Skeletal muscle tissue (tissue), 4 donors: ENCODE data around the gene ZNF316. TPM values are rescaled to one million over a fixed set of nuclear protein-coding genes. Genes with fewer than 3 reads are reported as not detected.

ENCODE experiments used
- H3K27ac ChIP-seq: one replicate; pipeline ENCODE4 v1.7.0; 2013; ENCODE audit warnings: mild to moderate bottlenecking, low read depth, low read length, inconsistent platforms
- H3K27me3 ChIP-seq, 3 donors: one replicate each; pipeline ENCODE4 v1.7.0; 2013; ENCODE audit warnings: low read length in 3 of 3; ENCODE audit not compliant: control insufficient read depth in 3 of 3, insufficient read depth in 3 of 3
- H3K36me3 ChIP-seq, 3 donors: one replicate each; pipeline ENCODE4 v1.7.0; 2013; ENCODE audit warnings: low read length in 3 of 3; ENCODE audit not compliant: control insufficient read depth in 3 of 3, insufficient read depth in 3 of 3
- H3K4me1 ChIP-seq, 3 donors: one replicate each; pipeline ENCODE4 v1.7.0; 2013; ENCODE audit warnings: low read length in 3 of 3, mild to moderate bottlenecking in 3 of 3; ENCODE audit not compliant: control insufficient read depth in 3 of 3, insufficient read depth in 3 of 3
- H3K4me3 ChIP-seq, 3 donors: one replicate each; pipeline ENCODE4 v1.7.0; 2013; ENCODE audit warnings: low read length in 3 of 3
- H3K9ac ChIP-seq, 3 donors: one replicate each; pipeline ENCODE4 v1.7.0; 2013; ENCODE audit warnings: low read length in 3 of 3, mild to moderate bottlenecking in 3 of 3, moderate library complexity in 2 of 3, low read depth in 1 of 3
- H3K9me3 ChIP-seq, 3 donors: one replicate each; pipeline ENCODE4 v1.7.0; 2013; ENCODE audit warnings: low read length in 3 of 3; ENCODE audit not compliant: control insufficient read depth in 3 of 3
- total RNA-seq: library from RNA; depleted of rRNA; stranded (reverse); fragments of >200 nt; gene quantifications from one replicate; pipeline ENCODE4 v1.2.3, GENCODE V29; 2014
- donor health status: Osteomylitis.

Gene ZNF316
- total RNA-seq, 1 donor from 2014 or later = 9.9 TPM

DNA sequence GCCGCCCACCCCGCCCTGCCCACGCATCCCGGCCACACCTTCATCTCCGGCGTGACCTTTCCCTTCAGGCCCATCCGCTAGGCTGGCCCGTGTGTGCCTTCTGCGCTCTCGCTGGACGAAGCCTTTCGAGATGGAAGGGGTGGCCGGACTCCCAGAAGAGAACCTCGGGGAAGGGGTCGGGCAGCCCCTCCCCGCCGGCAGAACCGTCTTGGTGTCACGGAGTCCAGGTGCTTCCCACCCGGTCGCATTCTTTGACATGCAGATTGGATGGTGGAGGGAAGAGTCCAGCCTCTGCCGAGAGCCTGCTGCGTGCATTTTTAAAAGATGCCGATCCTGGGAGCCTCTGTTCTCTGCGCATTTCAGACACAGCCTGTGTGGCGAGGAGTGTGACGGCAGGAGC, 29.0 kb upstream of the ZNF316 start:
- Histone ChIP-seq H3K4me3 (no peak overlapping the region), H3K36me3 (peaks cover 12 to 23% (median 13%) of the 10 kb centered on the region in 3 donors), H3K27me3 (no peaks in the 10 kb centered on the region), H3K9ac (no peak overlapping the region), H3K4me1 (no peaks in the 10 kb centered on the region), H3K9me3 (no peaks in the 10 kb centered on the region), H3K27ac (no peak overlapping the region)

DNA sequence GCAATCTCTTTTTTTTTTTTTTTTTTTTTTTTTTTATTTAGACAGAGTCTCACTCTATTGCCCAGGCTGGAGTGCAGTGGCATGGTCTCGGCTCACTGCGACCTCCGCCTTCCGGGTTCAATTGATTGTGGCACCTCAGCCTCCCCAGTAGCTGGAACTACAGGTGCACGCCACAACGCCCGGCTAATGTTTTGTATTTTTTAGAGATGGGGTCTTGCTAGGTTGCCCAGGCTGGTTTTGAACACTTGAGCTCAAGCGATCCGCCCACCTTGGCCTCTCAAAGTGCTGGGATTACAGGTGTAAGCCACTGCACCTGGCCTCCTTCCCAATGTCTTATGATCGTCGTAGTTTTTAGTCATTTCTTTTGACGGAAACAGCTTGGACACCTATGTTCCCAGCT, 28.3 kb upstream of the ZNF316 start:
- peaks cover 11 to 21% (median 12%) of the 10 kb centered on the region in 3 donors for H3K36me3 ChIP-seq

DNA sequence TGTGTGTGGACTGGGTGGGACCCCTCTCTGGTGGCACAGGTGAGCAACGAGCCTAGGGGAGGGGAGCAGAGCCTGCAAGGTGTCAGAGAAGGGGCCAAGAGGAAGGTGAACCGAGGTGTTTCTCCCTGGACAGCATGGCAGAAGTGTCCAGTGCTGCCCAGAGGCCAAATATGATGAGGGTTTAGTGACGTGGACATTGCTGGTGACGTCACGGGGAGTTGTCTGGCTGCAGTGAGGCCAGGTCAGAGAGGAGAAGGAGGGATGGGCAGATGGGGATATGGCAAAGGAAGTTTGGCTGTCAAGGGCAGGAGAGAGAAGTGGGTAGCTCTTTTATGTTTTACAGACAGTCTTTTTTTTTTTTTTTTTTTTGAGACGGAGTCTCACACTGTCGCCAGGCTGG, 24.3 kb upstream of the ZNF316 start:
- Histone ChIP-seq H3K27ac (no peak overlapping the region), H3K9me3 (no peaks in the 10 kb centered on the region), H3K27me3 (peaks cover 0 to 3% (median 0%) of the 10 kb centered on the region in 3 donors), H3K36me3 (peaks cover 3 to 5% (median 5%) of the 10 kb centered on the region in 3 donors), H3K4me1 (peaks cover 3 to 13% (median 10%) of the 10 kb centered on the region in 3 donors), H3K4me3 (no peak overlapping the region), H3K9ac (no peak overlapping the region)

More for the DNA sequence above, 28.3 kb upstream of the ZNF316 start:
- no peak overlapping the region for H3K9ac ChIP-seq
- H3K4me1 ChIP-seq = no peaks in the 10 kb centered on the region
- H3K27ac ChIP-seq = no peak overlapping the region
- no peaks in the 10 kb centered on the region for H3K9me3 ChIP-seq
- no peak overlapping the region for H3K4me3 ChIP-seq
- H3K27me3 ChIP-seq = no peaks in the 10 kb centered on the region

DNA sequence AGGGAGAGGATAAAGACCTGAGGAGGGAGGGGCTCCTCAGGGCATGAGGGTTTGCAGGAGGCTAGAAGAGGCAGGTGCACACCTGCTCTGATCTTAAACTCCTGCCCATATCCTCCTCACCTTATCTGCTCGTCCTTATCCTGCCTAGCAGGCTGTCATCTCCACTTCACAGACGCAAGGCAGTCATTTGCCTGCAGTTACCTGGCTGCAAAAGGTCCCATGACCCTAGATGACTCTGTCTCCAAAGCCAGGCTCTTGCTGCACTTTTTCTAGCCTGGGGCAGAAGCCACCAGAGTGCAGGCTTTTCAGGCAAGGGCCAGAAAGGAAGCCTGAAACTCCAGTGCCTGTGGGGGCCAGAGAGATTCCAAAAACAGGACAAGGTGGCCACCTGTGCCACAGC, 23.4 kb upstream of the ZNF316 start:
- no peak overlapping the region for H3K9ac ChIP-seq
- H3K27me3 ChIP-seq = peaks cover 0 to 3% (median 0%) of the 10 kb centered on the region in 3 donors
- no peak overlapping the region for H3K4me3 ChIP-seq
- no peaks in the 10 kb centered on the region for H3K9me3 ChIP-seq
- H3K27ac ChIP-seq = no peak overlapping the region
- peaks cover 0 to 3% (median 3%) of the 10 kb centered on the region in 3 donors for H3K36me3 ChIP-seq
- H3K4me1 ChIP-seq = peaks cover 3 to 13% (median 10%) of the 10 kb centered on the region in 3 donors

DNA sequence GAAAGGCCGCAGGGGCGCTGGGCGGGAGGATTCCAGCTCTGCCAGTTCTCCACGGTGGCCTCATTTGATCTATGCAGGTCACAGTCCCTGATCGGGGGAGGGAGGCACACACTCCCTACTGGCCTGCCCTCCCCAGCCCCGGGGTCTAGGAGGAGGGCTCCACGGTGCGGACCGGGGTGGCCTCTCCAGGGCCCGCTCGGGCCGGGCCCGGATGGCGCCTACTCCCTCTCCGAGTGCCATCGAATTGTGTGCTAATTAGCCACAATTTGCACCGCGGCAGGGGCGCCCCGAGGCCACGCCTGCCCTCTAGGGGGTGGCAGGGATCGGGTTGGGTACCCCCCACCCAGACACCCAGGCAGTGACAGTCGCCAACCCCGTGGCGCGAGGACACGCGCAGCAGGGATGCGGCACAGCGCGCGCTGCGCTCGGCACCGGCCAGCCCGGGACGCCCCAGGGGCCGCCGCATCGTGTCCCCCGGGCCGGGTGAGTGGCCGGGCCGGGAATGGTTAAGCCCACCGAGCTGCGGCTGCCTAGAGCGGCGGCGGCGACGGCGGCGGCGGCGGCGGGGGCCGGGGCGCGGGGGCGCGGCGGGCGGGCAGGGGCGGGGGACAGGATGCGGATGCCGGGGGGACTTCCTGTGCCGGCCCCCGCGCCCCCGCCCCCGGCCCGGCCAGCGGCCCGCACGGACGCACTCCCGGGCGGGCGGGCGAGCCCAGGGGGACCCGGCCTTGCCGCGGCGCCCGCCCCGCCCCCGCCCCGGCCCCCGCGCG, 22.0 kb upstream of the ZNF316 start, which contains the start of gene ZNF853:
Gene ZNF853, plus strand, starts transcription at position 658 of the 770 bp plus-strand sequence. CDS start 565 bp downstream, outside the sequence.
- Histone ChIP-seq H3K9ac (peak within 1 kb of the TSS; percentile 66 to 82 (median 69)), H3K27ac (no peak within 1 kb of the TSS), H3K4me1 (peaks cover 3 to 13% (median 10%) of the 10 kb centered on the region in 3 donors), H3K9me3 (no peaks in the 10 kb centered on the region), H3K27me3 (peaks cover 0 to 3% (median 0%) of the 10 kb centered on the region in 3 donors), H3K36me3 (peaks cover 0 to 3% (median 3%) of the 10 kb centered on the region in 3 donors), H3K4me3 (peak within 1 kb of the TSS; percentile 61 to 78 (median 69))

DNA sequence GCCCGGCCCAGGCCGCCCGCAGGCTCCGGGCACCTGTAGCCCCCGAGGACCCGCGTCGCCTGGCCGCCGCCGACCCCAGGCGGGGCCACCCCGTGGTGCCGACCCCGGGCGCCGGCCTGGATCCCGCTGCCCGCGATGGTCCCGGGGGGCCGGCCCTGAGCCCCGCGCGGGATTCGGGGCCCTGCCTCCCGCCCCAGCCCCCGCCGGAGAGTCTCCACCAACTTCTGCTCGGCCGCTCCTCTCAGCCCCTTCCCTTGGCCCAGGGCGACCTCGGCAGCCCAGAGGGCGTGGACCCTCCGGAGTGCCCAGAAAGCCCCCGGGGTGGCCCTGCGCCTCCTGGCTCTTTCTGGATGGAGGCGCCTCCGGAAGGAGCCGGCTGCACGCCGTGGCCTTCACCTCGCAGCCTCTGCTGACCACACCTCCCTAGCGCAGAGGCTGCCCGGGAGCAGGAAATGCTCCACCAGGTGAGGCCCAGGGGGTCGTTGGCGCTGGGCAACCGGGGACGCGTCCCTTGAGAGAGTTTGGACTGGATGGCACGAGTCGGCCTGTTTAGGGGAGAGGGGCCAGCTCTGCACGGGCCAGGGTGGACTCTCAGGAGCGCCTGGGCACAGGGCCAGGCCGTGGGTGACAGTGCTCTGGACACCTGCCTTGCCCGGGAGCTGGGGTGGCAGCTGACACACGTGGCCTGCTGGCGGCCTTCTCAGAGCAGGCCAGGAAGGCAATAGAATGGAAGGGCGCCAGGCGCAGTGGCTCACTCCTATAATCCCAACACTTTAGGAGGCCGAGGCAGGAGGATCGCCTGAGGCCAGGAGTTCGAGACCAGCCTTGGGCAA, 21.2 kb upstream of the ZNF316 start:
- peaks cover 0 to 6% (median 3%) of the 10 kb centered on the region in 3 donors for H3K36me3 ChIP-seq
- peak overlapping the region; percentile 61 to 78 (median 69) for H3K4me3 ChIP-seq
- peaks cover 3 to 13% (median 10%) of the 10 kb centered on the region in 3 donors for H3K4me1 ChIP-seq
- H3K9me3 ChIP-seq = no peaks in the 10 kb centered on the region
- no peak overlapping the region for H3K27ac ChIP-seq
- peaks cover 0 to 3% (median 0%) of the 10 kb centered on the region in 3 donors for H3K27me3 ChIP-seq
- peak overlapping the region; percentile 66 to 82 (median 69) for H3K9ac ChIP-seq

DNA sequence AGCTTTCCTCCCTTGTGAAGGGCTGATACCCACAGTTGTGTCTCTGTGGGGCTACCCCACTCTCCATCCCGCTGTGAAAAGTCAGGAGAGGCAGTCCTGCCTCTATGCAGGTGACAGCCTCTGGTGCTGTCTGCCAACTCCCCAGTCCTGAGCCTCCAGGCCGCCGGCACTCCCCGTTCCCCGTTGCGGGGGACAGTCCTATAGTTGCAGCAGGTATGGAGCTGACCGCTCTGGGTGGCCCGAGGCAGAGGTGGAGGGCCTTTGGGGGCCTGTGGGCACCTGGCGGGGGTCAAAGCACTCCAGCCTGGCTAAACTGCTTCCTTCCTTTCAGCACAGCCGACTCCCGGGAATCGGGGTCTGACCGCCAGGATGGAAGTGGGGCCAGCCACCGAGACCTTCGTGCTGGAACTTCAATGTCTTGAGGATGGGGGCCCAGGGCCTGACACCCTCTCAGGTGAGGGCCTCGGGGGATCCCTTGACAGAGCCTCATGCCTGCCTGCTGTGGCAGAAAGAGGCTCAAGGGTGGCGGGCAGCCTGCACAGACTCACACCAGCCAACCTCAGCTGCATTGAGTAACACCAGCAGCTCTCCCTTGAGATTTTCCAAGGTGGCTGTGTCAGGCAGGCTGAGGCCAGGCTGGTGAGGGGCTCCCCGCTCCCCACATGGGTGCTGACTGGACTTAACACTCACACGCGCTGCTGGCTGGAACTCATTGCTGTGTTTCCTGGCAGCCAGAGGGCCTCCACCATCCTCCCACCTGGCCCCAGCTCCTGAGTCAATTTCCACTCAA, 20.1 kb upstream of the ZNF316 start:
- Histone ChIP-seq H3K36me3 (peaks cover 8 to 15% (median 12%) of the 10 kb centered on the region in 3 donors), H3K4me3 (no peak overlapping the region), H3K27me3 (peaks cover 0 to 3% (median 0%) of the 10 kb centered on the region in 3 donors), H3K4me1 (peaks cover 3 to 13% (median 10%) of the 10 kb centered on the region in 3 donors), H3K27ac (no peak overlapping the region), H3K9ac (no peak overlapping the region), H3K9me3 (no peaks in the 10 kb centered on the region)

DNA sequence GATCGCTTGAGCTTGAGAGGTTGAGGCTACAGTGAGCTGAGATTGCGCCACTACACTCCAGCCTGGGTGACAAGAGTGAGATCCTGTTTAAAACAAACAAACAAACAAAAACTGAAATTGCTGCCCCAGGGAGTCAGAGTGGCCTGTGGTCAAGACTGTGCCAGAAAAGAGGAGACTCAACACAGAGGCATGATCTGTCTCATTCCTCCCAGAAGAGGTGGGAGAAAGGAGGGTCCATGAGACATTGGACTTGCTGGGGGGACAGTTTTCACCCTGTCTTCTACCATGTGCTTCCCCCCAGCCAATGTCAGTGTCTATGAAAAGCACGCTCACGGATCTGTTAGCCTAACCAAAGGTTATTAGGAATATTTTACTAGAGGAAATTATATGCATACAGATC, 18.5 kb upstream of the ZNF316 start:
- Histone ChIP-seq H3K36me3 (peaks cover 12 to 25% (median 12%) of the 10 kb centered on the region in 3 donors), H3K9me3 (no peaks in the 10 kb centered on the region), H3K27ac (no peak overlapping the region)

DNA sequence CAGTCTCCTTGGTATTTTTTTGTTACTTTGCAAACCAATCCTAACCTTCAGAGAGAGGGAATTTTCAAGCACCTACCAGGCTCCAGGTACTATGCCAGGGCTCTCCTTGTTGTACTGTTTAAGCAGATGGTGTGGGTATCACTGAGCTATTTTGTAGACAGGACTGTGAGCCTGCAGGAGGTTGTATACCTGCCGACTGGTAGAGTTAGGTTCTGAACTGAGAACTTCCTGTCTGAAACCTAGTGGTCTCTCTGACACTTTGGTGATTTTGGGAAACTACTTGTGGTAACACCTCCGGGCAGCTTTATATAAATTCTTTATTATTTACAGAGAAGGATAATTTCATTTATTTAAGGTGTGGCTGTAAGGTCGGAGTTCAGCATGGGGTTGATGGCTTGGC, 17.2 kb upstream of the ZNF316 start:
- no peak overlapping the region for H3K9ac ChIP-seq
- H3K36me3 ChIP-seq = peaks cover 12 to 26% (median 14%) of the 10 kb centered on the region in 3 donors
- H3K27me3 ChIP-seq = peaks cover 0 to 3% (median 0%) of the 10 kb centered on the region in 3 donors
- H3K4me1 ChIP-seq = peaks cover 3 to 9% (median 9%) of the 10 kb centered on the region in 3 donors
- H3K9me3 ChIP-seq = no peaks in the 10 kb centered on the region
- no peak overlapping the region for H3K27ac ChIP-seq
- H3K4me3 ChIP-seq = no peak overlapping the region

More for the DNA sequence above, 18.5 kb upstream of the ZNF316 start:
- peaks cover 0 to 3% (median 0%) of the 10 kb centered on the region in 3 donors for H3K27me3 ChIP-seq
- H3K4me1 ChIP-seq = peaks cover 3 to 13% (median 10%) of the 10 kb centered on the region in 3 donors
- H3K9ac ChIP-seq = no peak overlapping the region
- H3K4me3 ChIP-seq = no peak overlapping the region
